Endothelial cell of umbilical vein (primary cell): ENCODE results near the gene ZNF83. TPM values are rescaled to one million over a fixed set of nuclear protein-coding genes. Genes with fewer than 3 reads are reported as not detected.

Source experiments
- BruUV-seq: library from RNA; stranded (reverse); fragments of 400-500 nt; replicated peaks from 2 replicates; lab custom pipeline; 2021; lab: Mats Ljungman, UMichigan
- CTCF ChIA-PET: fragments of 300-600, 350-600 bp; sonication (Branson Sonifier 250); formaldehyde crosslinking; loops from one replicate; lab custom pipeline; 2021; ENCODE audit warnings: antibody characterized with exemption, inconsistent platforms; lab: Charles Lee
- POLR2A ChIA-PET: fragments of 300-600, 350-600 bp; sonication (Branson Sonifier 250); formaldehyde crosslinking; loops from one replicate; lab custom pipeline; 2021; ENCODE audit warnings: antibody characterized with exemption, inconsistent platforms; lab: Charles Lee
- DNase-seq: peaks from one replicate; pipeline ENCODE4 v3.0.0-alpha.2; 2011; ENCODE audit warnings: low read depth, low spot score
- FAIRE-seq: peaks from 2 replicates; lab custom pipeline; 2011; peaks lifted over from hg19 to GRCh38; lab: Jason Lieb, UNC
- H2AFZ ChIP-seq: 2 replicates; pipeline ENCODE4 v1.6.0; 2012; ENCODE audit warnings: low read depth, low read length, control low read depth, inconsistent platforms
- H3K27ac ChIP-seq: 2 replicates; pipeline ENCODE4 v1.5.1; 2011; ENCODE audit warnings: low read depth, mild to moderate bottlenecking, control low read depth, low read length, moderate library complexity; ENCODE audit not compliant: insufficient read depth
- H3K27me3 ChIP-seq, 2 experiments: 2 replicates each; pipeline versions ENCODE4 v1.6.0 to v1.6.1; 2011; ENCODE audit warnings: low read length in 2 of 2, mixed read lengths in 1 of 2; ENCODE audit not compliant: control insufficient read depth in 2 of 2, insufficient read depth in 2 of 2
- H3K36me3 ChIP-seq, 2 experiments: 2 replicates in 1 of 2; 3 replicates in 1 of 2; pipeline ENCODE4 v1.5.1; 2011; ENCODE audit warnings: low read length in 2 of 2, mild to moderate bottlenecking in 1 of 2, moderate library complexity in 1 of 2; ENCODE audit not compliant: control insufficient read depth in 2 of 2, insufficient read depth in 2 of 2; ENCODE audit errors: extremely low read depth in 1 of 2
- H3K4me1 ChIP-seq: 3 replicates; pipeline ENCODE4 v1.5.1; 2011; ENCODE audit warnings: mild to moderate bottlenecking, low read length; ENCODE audit not compliant: control insufficient read depth, insufficient read depth; ENCODE audit errors: extremely low read depth
- H3K4me2 ChIP-seq: 2 replicates; pipeline ENCODE4 v1.6.1; 2011; ENCODE audit warnings: low read length, control low read depth, mixed read lengths; ENCODE audit not compliant: insufficient read depth
- H3K4me3 ChIP-seq, 3 experiments: fragments of 200-600 bp in 1 of 3; sonication (generic), shearing (Covaris generic) in 1 of 3; replicated peaks in 1 of 3; 2 replicates each; pipeline ENCODE4 v1.5.1; 2011 to 2016; ENCODE audit warnings: control low read depth in 3 of 3, low read length in 3 of 3, mild to moderate bottlenecking in 2 of 3, inconsistent platforms in 1 of 3, low read depth in 1 of 3, moderate library complexity in 1 of 3; ENCODE audit not compliant: insufficient read depth in 1 of 3
- H3K79me2 ChIP-seq: 2 replicates; pipeline ENCODE4 v1.6.0; 2012; ENCODE audit warnings: low read length, inconsistent platforms; ENCODE audit not compliant: control insufficient read depth, insufficient read depth
- H3K9ac ChIP-seq: replicated peaks from 2 replicates; pipeline ENCODE3; 2011; ENCODE audit warnings: low read length, control low read depth; ENCODE audit not compliant: insufficient read depth; ENCODE audit errors: extremely low read depth
- H3K9me1 ChIP-seq: replicated peaks from 3 replicates; pipeline ENCODE4 v1.6.0; 2011; ENCODE audit warnings: mild to moderate bottlenecking, low read length; ENCODE audit not compliant: control insufficient read depth, insufficient read depth; ENCODE audit errors: extremely low read depth
- H3K9me3 ChIP-seq: replicated peaks from 2 replicates; pipeline ENCODE4 v1.5.1; 2012; ENCODE audit warnings: low read length, inconsistent platforms; ENCODE audit not compliant: control insufficient read depth, insufficient read depth
- H4K20me1 ChIP-seq: replicated peaks from 2 replicates; pipeline ENCODE3; 2011; ENCODE audit warnings: mild to moderate bottlenecking, low read length; ENCODE audit not compliant: control insufficient read depth, insufficient read depth; ENCODE audit errors: extremely low read depth
- CTCF ChIP-seq, 2 donors: IDR thresholded peaks; 1 replicate in 1 of 2; 2 replicates in 1 of 2; pipeline ENCODE4 v1.5.1; 2011; ENCODE audit warnings: low read length in 2 of 2, mild to moderate bottlenecking in 2 of 2, moderate library complexity in 2 of 2, control low read depth in 1 of 2, inconsistent platforms in 1 of 2, low read depth in 1 of 2; ENCODE audit not compliant: insufficient read depth in 1 of 2; ENCODE audit errors: extremely low read depth in 1 of 2
- EZH2 ChIP-seq: IDR thresholded peaks from 2 replicates; pipeline ENCODE4 v1.6.1; 2012; ENCODE audit warnings: borderline replicate concordance, low read depth, mild to moderate bottlenecking, moderate library complexity, low read length, inconsistent platforms; ENCODE audit not compliant: severe bottlenecking
- FOS ChIP-seq: IDR thresholded peaks from 2 replicates; pipeline ENCODE4 v1.6.1; 2011; ENCODE audit warnings: mild to moderate bottlenecking, low read length, moderate library complexity, borderline replicate concordance; ENCODE audit not compliant: insufficient read depth
- GATA2 ChIP-seq: IDR thresholded peaks from 2 replicates; pipeline ENCODE4 v1.7.0; 2011; ENCODE audit warnings: low read depth, mild to moderate bottlenecking, moderate library complexity, mixed read lengths, low read length; ENCODE audit not compliant: insufficient read length, insufficient read depth
- JUN ChIP-seq: IDR thresholded peaks from 2 replicates; pipeline ENCODE4 v1.6.1; 2011; ENCODE audit warnings: borderline replicate concordance, low read depth; ENCODE audit not compliant: insufficient read length, insufficient read depth
- MAX ChIP-seq: IDR thresholded peaks from 2 replicates; pipeline ENCODE4 v1.6.1; 2011; ENCODE audit not compliant: insufficient read depth, insufficient read length
- MYC ChIP-seq: IDR thresholded peaks from one replicate; pipeline ENCODE4 v1.6.1; 2011; ENCODE audit warnings: mild to moderate bottlenecking, low read depth, low read length
- POLR2A ChIP-seq: IDR thresholded peaks from 2 replicates; pipeline ENCODE4 v1.6.1; 2012; ENCODE audit warnings: low read depth, mild to moderate bottlenecking, control low read depth, low read length
- POLR2AphosphoS5 ChIP-seq: IDR thresholded peaks from 2 replicates; pipeline ENCODE4 v1.6.1; 2012; ENCODE audit warnings: low read depth, mild to moderate bottlenecking, control low read depth, low read length, moderate library complexity; ENCODE audit not compliant: insufficient read depth
- dilution Hi-C: fragments of 300-500 bp; cut with MboI; formaldehyde crosslinking; loops from one replicate; pipeline ENCODE4 v1.15.0; 2019; ENCODE audit warnings: low sequenced_read_pairs; ENCODE audit not compliant: extremely low pct_ligation_motif_present
- intact Hi-C: fragments of 100-400 bp; cut with micrococcal nuclease; formaldehyde crosslinking; loops from one replicate; pipeline ENCODE4 v1.10.0; 2022
- polyA plus RNA-seq, 4 experiments: library from polyadenylated mRNA; depleted of rRNA in 3 of 4; stranded (reverse) in 3 of 4; unstranded in 1 of 4; fragments of >200 nt; gene quantifications; 2 replicates each; pipeline versions ENCODE4 v1.2.1 to v1.2.3, GENCODE V29; 2011 to 2012; ENCODE audit warnings: missing spikeins in 1 of 4
- total RNA-seq: library from RNA; stranded (reverse); gene quantifications from 2 replicates; pipeline ENCODE4 v1.2.3, GENCODE V29; 2021

Gene ZNF83
- total and polyA plus RNA-seq, 2 donors (not counting 3 experiments of a cell fraction or from before 2014, with no cell fraction given), result 32.3 to 41.4 TPM

GRCh38 chr19:52669586-52669985 lies 31.4 kb upstream of the ZNF83 start:
- no peak overlapping the region for H2AFZ ChIP-seq
- H3K9ac ChIP-seq, result no peak overlapping the region
- no peak overlapping the region for H3K27ac ChIP-seq
- H3K4me2 ChIP-seq, result no peak overlapping the region
- dilution Hi-C loops (no loop called here), intact Hi-C loops (no loop called here)
- peaks cover 69% of the 10 kb centered on the region for H3K79me2 ChIP-seq
- no peaks in the 10 kb centered on the region for H3K36me3 ChIP-seq
- H3K27me3 ChIP-seq, result no peaks in the 10 kb centered on the region
- no peaks in the 10 kb centered on the region for H3K9me3 ChIP-seq
- no peak overlapping the region for H3K4me3 ChIP-seq
- TF ChIP-seq MYC (no peak), EZH2 (no peak), POLR2AphosphoS5 (no peak), MAX (no peak), JUN (no peak)
- no peak for FAIRE-seq
- POLR2A ChIA-PET, result no interaction called here
- H3K4me1 ChIP-seq, result no peaks in the 10 kb centered on the region
- CTCF ChIA-PET, result no interaction called here
- no peaks in the 10 kb centered on the region for H3K9me1 ChIP-seq
- BruUV-seq, result no TSS peak
- H4K20me1 ChIP-seq, result no peaks in the 10 kb centered on the region
- DNase-seq, result no peak

- ChIA-PET POLR2A (no interaction called here), CTCF (no interaction called here)
- H4K20me1 ChIP-seq, result no peaks in the 10 kb centered on the region
- FAIRE-seq (no peak), DNase-seq (no peak)
- no peak overlapping the region for H3K4me2 ChIP-seq
- no peaks in the 10 kb centered on the region for H3K27me3 ChIP-seq
- H3K9me1 ChIP-seq, result no peaks in the 10 kb centered on the region
- H3K79me2 ChIP-seq, result peaks cover 60% of the 10 kb centered on the region
- H3K36me3 ChIP-seq, result no peaks in the 10 kb centered on the region
- H3K9me3 ChIP-seq, result no peaks in the 10 kb centered on the region
- H3K4me1 ChIP-seq, result no peaks in the 10 kb centered on the region
- H3K9ac ChIP-seq, result no peak overlapping the region
- dilution Hi-C loops (no loop called here), intact Hi-C loops (no loop called here)
- TF ChIP-seq EZH2, result no peak
- no peak for TF ChIP-seq CTCF (IDR thresholded peaks at IDR 0.05; ENCODE audit: extremely low read depth in 1 of 2, insufficient read depth in 1 of 2, low read depth in 1 of 2, low read length in 2 of 2)
- TF ChIP-seq GATA2, result no peak
- TF ChIP-seq JUN, result no peak
- TF ChIP-seq POLR2A, result no peak
- TF ChIP-seq FOS, result no peak
- no peak for TF ChIP-seq MYC
- TF ChIP-seq MAX, result no peak
- no peak for TF ChIP-seq POLR2AphosphoS5
- no peak overlapping the region for H2AFZ ChIP-seq
- BruUV-seq, result no TSS peak
- H3K4me3 ChIP-seq, result no peak overlapping the region
- no peak overlapping the region for H3K27ac ChIP-seq
These were observed 29.8 kb upstream of the ZNF83 start for GRCh38 chr19:52667972-52668371.
